HepG2 (cell line): Measurements from ENCODE around the gene KRTAP12-1. TPM values are rescaled to one million over a fixed set of nuclear protein-coding genes. Genes with fewer than 3 reads are reported as not detected.

ENCODE experiments used
- AHR ChIP-seq: IDR thresholded peaks from 2 replicates; pipeline ENCODE4 v1.6.1; 2018; ENCODE audit warnings: missing genetic modification reagents, missing compliant biosample characterization
- GABPA ChIP-seq, 2 experiments: IDR thresholded peaks; 2 replicates each; pipeline ENCODE4 v1.6.1; 2011 to 2016; ENCODE audit warnings: low read depth in 2 of 2, low read length in 1 of 2, missing biosample characterization in 1 of 2, missing genetic modification characterization in 1 of 2
- GABPB1 ChIP-seq: IDR thresholded peaks from 2 replicates; pipeline ENCODE4 v1.6.1; 2016; ENCODE audit warnings: mild to moderate bottlenecking, missing genetic modification reagents, moderate library complexity, missing compliant biosample characterization
- GATA4 ChIP-seq: sonication (generic); IDR thresholded peaks from 2 replicates; pipeline ENCODE4 v1.6.1; 2016; ENCODE audit warnings: antibody characterized with exemption, low read depth, borderline replicate concordance
- HNRNPUL1 ChIP-seq: fragments of 200-400 bp; formaldehyde crosslinking; IDR thresholded peaks from 2 replicates; pipeline ENCODE4 v1.6.1; 2017; ENCODE audit warnings: low read depth, mild to moderate bottlenecking, low read length, moderate library complexity
- KDM6A ChIP-seq: IDR thresholded peaks from 2 replicates; pipeline ENCODE4 v1.6.1; 2016; ENCODE audit warnings: low read depth
- MTA1 ChIP-seq: sonication (generic); formaldehyde crosslinking; IDR thresholded peaks from 2 replicates; pipeline ENCODE4 v1.4.0; 2020; ENCODE audit warnings: missing genetic modification reagents, mild to moderate bottlenecking, borderline replicate concordance
- MXD4 ChIP-seq: IDR thresholded peaks from 2 replicates; pipeline ENCODE4 v1.6.1; 2016; ENCODE audit warnings: mild to moderate bottlenecking, missing biosample characterization, missing genetic modification reagents
- NCOA2 ChIP-seq: sonication (generic); formaldehyde crosslinking; IDR thresholded peaks from 2 replicates; pipeline ENCODE4 v1.8.0; 2022; ENCODE audit warnings: inconsistent platforms
- SALL2 ChIP-seq: sonication (generic); formaldehyde crosslinking; IDR thresholded peaks from 2 replicates; pipeline ENCODE4 v1.8.1; 2023; ENCODE audit warnings: mild to moderate bottlenecking, missing genetic modification reagents, inconsistent platforms
- SYNCRIP ChIP-seq: fragments of 200-400 bp; formaldehyde crosslinking; IDR thresholded peaks from 2 replicates; pipeline ENCODE4 v1.6.1; 2018; ENCODE audit warnings: mild to moderate bottlenecking, low read depth, low read length; ENCODE audit not compliant: insufficient read depth
- ZFP90 ChIP-seq: sonication (generic); formaldehyde crosslinking; IDR thresholded peaks from 2 replicates; pipeline ENCODE4 v1.8.0; 2022; ENCODE audit warnings: missing genetic modification reagents, mild to moderate bottlenecking, inconsistent platforms, borderline replicate concordance
- ZNF563 ChIP-seq: sonication (generic); formaldehyde crosslinking; IDR thresholded peaks from 2 replicates; pipeline ENCODE4 v1.8.0; 2022; ENCODE audit warnings: mild to moderate bottlenecking, moderate library complexity, missing genetic modification reagents
- ZNF761 ChIP-seq: sonication (generic); formaldehyde crosslinking; conservative IDR thresholded peaks from 2 replicates; pipeline ENCODE4 v1.4.0; 2020; ENCODE audit warnings: mild to moderate bottlenecking, missing genetic modification reagents
- polyA plus RNA-seq, 8 experiments: library from polyadenylated mRNA; depleted of rRNA in 3 of 8; stranded (reverse) in 7 of 8; unstranded in 1 of 8; fragments of >200 nt; fragmentation: Illumina TruSeq in 4 of 8; extraction: Trizol in 4 of 8; gene quantifications; 2 replicates each; pipeline versions ENCODE4 v1.2.1 to v1.2.3, GENCODE V29; 2011 to 2016; ENCODE audit warnings: low read depth in 4 of 8, missing spikeins in 1 of 8, mixed read lengths in 1 of 8; ENCODE audit not compliant: insufficient read depth in 1 of 8
- total RNA-seq, 5 experiments: library from RNA; depleted of rRNA; stranded (reverse); fragments of >200 nt; fragmentation: Illumina TruSeq; extraction: Trizol; gene quantifications; 2 replicates each; pipeline ENCODE4 v1.2.3, GENCODE V29; 2016; ENCODE audit warnings: low read depth in 1 of 5
- TF ChIP-seq, protein P1 (sequence below): sonication (generic); formaldehyde crosslinking; IDR thresholded peaks from 2 replicates; pipeline ENCODE4 v1.5.1; 2020; ENCODE audit warnings: mild to moderate bottlenecking, missing genetic modification reagents, borderline replicate concordance
- TF ChIP-seq, protein P2 (sequence below): sonication (generic); formaldehyde crosslinking; IDR thresholded peaks from 2 replicates; pipeline ENCODE4 v1.5.0; 2020; ENCODE audit warnings: missing genetic modification reagents, mild to moderate bottlenecking, borderline replicate concordance
- TF ChIP-seq, protein P3 (sequence below): sonication (generic); formaldehyde crosslinking; IDR thresholded peaks from 2 replicates; pipeline ENCODE4 v1.4.0; 2020; ENCODE audit warnings: missing genetic modification reagents
- TF ChIP-seq, protein P4 (sequence below): sonication (generic); formaldehyde crosslinking; conservative IDR thresholded peaks from 2 replicates; pipeline ENCODE4 v1.8.1; 2023; ENCODE audit warnings: missing genetic modification reagents
- TF ChIP-seq, protein P5 (sequence below): IDR thresholded peaks from 2 replicates; pipeline ENCODE4 v1.6.1; 2016; ENCODE audit warnings: low read depth
- TF ChIP-seq, protein P6 (sequence below): sonication (generic); formaldehyde crosslinking; IDR thresholded peaks from 2 replicates; pipeline ENCODE4 v1.4.0; 2020; ENCODE audit warnings: missing genetic modification reagents, mild to moderate bottlenecking, borderline replicate concordance

The KRTAP12-1 gene
- total and polyA plus RNA-seq, 2 of the 13 experiments (the other 11 are each of a cell fraction or from before 2014, with no cell fraction given): not detected

DNA sequence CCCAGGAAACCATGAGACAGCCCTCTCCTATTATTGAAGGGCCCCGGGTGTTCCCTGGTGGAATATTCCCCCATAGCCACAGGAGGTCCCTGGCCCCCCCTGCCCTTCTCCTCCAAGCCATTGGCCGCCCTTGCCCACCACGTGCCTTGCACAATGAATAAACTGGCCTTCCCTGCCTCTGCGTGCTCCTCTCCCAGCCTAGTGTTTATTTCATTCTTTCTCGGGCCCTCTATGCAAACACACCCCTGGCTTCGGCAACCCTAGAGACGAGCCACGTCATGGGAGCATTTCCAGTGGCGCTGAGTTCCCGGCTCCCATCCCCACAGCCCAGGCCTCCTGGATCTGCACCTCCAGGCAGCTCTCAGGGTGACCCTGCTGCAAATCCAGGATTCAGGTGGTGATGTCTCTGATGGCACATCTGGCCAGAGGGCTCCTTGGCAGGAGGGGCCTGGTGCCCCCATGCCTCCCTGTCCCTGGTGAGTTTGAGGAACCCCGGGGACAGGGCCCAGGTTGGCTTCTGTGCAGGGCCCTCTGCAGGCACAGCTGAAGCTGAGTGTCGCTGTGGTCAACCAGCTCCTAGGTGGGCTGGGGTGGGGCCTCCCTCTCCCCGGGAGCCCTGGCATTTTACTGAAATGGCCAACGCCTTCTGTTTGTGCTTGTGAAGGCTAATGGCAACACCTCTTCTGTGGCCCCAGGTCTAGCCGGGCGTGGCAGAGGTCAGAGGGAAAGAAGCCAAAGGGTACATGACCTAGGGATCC, 21.2 kb upstream of the KRTAP12-1 start (continued):
- TF ChIP-seq, protein P1, sequence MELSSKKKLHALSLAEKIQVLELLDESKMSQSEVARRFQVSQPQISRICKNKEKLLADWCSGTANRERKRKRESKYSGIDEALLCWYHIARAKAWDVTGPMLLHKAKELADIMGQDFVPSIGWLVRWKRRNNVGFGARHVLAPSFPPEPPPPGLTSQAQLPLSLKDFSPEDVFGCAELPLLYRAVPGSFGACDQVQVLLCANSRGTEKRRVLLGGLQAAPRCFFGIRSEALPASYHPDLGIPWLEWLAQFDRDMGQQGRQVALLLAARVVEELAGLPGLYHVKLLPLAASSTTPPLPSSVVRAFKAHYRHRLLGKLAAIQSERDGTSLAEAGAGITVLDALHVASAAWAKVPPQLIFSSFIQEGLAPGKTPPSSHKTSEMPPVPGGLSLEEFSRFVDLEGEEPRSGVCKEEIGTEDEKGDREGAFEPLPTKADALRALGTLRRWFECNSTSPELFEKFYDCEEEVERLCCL (CRISPR knock-in tag): no peak
- peak; percentile 31 for TF ChIP-seq GABPB1 (CRISPR knock-in tag)
- no peak for TF ChIP-seq KDM6A (CRISPR knock-in tag)
- TF ChIP-seq GABPA (IDR thresholded peaks at IDR 0.05; ENCODE audit: low read depth, low read length): no peak
- no peak for TF ChIP-seq GABPA (CRISPR knock-in tag; IDR thresholded peaks at IDR 0.05; ENCODE audit: low read depth)
- TF ChIP-seq SYNCRIP: no peak
- no peak; the same call in 1 of the 2 replicates for TF ChIP-seq NCOA2 (CRISPR knock-in tag)
- TF ChIP-seq, protein P2, sequence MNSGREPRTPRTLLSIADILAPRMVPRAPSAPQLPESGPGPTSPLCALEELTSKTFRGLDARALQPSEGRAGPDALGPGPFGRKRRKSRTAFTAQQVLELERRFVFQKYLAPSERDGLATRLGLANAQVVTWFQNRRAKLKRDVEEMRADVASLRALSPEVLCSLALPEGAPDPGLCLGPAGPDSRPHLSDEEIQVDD (CRISPR knock-in tag): no peak
- no peak for TF ChIP-seq MXD4 (CRISPR knock-in tag)
- TF ChIP-seq, protein P3, sequence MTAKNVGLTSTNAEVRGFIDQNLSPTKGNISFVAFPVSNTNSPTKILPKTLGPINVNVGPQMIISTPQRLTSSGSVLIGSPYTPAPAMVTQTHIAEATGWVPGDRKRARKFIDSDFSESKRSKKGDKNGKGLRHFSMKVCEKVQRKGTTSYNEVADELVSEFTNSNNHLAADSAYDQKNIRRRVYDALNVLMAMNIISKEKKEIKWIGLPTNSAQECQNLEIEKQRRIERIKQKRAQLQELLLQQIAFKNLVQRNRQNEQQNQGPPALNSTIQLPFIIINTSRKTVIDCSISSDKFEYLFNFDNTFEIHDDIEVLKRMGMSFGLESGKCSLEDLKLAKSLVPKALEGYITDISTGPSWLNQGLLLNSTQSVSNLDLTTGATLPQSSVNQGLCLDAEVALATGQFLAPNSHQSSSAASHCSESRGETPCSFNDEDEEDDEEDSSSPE: 0 out of 2 replicates have a peak, but pooled peaks have one; percentile 37
- no peak for TF ChIP-seq ZNF761
- TF ChIP-seq HNRNPUL1: no peak
- TF ChIP-seq ZNF563: no peak
- no peak for TF ChIP-seq AHR (CRISPR knock-in tag)
- TF ChIP-seq, protein P4, sequence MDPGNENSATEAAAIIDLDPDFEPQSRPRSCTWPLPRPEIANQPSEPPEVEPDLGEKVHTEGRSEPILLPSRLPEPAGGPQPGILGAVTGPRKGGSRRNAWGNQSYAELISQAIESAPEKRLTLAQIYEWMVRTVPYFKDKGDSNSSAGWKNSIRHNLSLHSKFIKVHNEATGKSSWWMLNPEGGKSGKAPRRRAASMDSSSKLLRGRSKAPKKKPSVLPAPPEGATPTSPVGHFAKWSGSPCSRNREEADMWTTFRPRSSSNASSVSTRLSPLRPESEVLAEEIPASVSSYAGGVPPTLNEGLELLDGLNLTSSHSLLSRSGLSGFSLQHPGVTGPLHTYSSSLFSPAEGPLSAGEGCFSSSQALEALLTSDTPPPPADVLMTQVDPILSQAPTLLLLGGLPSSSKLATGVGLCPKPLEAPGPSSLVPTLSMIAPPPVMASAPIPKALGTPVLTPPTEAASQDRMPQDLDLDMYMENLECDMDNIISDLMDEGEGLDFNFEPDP (CRISPR knock-in tag): no peak
- TF ChIP-seq, protein P5, sequence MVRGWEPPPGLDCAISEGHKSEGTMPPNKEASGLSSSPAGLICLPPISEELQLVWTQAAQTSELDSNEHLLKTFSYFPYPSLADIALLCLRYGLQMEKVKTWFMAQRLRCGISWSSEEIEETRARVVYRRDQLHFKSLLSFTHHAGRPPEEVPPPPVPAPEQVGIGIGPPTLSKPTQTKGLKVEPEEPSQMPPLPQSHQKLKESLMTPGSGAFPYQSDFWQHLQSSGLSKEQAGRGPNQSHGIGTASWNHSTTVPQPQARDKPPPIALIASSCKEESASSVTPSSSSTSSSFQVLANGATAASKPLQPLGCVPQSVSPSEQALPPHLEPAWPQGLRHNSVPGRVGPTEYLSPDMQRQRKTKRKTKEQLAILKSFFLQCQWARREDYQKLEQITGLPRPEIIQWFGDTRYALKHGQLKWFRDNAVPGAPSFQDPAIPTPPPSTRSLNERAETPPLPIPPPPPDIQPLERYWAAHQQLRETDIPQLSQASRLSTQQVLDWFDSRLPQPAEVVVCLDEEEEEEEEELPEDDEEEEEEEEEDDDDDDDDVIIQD (CRISPR knock-in tag): no peak
- TF ChIP-seq, protein P6, sequence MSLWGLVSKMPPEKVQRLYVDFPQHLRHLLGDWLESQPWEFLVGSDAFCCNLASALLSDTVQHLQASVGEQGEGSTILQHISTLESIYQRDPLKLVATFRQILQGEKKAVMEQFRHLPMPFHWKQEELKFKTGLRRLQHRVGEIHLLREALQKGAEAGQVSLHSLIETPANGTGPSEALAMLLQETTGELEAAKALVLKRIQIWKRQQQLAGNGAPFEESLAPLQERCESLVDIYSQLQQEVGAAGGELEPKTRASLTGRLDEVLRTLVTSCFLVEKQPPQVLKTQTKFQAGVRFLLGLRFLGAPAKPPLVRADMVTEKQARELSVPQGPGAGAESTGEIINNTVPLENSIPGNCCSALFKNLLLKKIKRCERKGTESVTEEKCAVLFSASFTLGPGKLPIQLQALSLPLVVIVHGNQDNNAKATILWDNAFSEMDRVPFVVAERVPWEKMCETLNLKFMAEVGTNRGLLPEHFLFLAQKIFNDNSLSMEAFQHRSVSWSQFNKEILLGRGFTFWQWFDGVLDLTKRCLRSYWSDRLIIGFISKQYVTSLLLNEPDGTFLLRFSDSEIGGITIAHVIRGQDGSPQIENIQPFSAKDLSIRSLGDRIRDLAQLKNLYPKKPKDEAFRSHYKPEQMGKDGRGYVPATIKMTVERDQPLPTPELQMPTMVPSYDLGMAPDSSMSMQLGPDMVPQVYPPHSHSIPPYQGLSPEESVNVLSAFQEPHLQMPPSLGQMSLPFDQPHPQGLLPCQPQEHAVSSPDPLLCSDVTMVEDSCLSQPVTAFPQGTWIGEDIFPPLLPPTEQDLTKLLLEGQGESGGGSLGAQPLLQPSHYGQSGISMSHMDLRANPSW (CRISPR knock-in tag): no peak
- TF ChIP-seq SALL2: no peak
- no peak for TF ChIP-seq GATA4
- TF ChIP-seq MTA1 (CRISPR knock-in tag): peak; percentile 59; the same call in 1 of the 2 replicates
- TF ChIP-seq ZFP90: no peak
